Muscle layer of duodenum (tissue), 2 donors: ENCODE results near the gene SAPCD2.

Experiments
- H3K27ac ChIP-seq: one replicate; pipeline ENCODE4 v1.7.0; 2013; ENCODE audit warnings: mild to moderate bottlenecking, low read length
- H3K27me3 ChIP-seq: one replicate; pipeline ENCODE4 v1.7.0; 2013; ENCODE audit warnings: low read depth, mild to moderate bottlenecking, control low read depth, low read length
- H3K36me3 ChIP-seq, 2 donors: one replicate each; pipeline ENCODE4 v1.7.0; 2013; ENCODE audit warnings: low read length in 2 of 2, control low read depth in 1 of 2, mild to moderate bottlenecking in 1 of 2; ENCODE audit not compliant: insufficient read depth in 2 of 2, control insufficient read depth in 1 of 2
- H3K4me1 ChIP-seq, 2 donors: one replicate each; pipeline ENCODE4 v1.7.0; 2013; ENCODE audit warnings: low read length in 2 of 2, mild to moderate bottlenecking in 2 of 2, control low read depth in 1 of 2, moderate library complexity in 1 of 2; ENCODE audit not compliant: insufficient read depth in 2 of 2, control insufficient read depth in 1 of 2
- H3K4me3 ChIP-seq, 2 donors: one replicate each; pipeline ENCODE4 v1.7.0; 2013; ENCODE audit warnings: low read length in 2 of 2, low read depth in 1 of 2, mild to moderate bottlenecking in 1 of 2
- H3K9me3 ChIP-seq, 2 donors: one replicate each; pipeline ENCODE4 v1.7.0; 2013; ENCODE audit warnings: low read length in 2 of 2, control low read depth in 1 of 2, mild to moderate bottlenecking in 1 of 2; ENCODE audit not compliant: control insufficient read depth in 1 of 2
- donor health status: healthy.

SAPCD2 gene

DNA sequence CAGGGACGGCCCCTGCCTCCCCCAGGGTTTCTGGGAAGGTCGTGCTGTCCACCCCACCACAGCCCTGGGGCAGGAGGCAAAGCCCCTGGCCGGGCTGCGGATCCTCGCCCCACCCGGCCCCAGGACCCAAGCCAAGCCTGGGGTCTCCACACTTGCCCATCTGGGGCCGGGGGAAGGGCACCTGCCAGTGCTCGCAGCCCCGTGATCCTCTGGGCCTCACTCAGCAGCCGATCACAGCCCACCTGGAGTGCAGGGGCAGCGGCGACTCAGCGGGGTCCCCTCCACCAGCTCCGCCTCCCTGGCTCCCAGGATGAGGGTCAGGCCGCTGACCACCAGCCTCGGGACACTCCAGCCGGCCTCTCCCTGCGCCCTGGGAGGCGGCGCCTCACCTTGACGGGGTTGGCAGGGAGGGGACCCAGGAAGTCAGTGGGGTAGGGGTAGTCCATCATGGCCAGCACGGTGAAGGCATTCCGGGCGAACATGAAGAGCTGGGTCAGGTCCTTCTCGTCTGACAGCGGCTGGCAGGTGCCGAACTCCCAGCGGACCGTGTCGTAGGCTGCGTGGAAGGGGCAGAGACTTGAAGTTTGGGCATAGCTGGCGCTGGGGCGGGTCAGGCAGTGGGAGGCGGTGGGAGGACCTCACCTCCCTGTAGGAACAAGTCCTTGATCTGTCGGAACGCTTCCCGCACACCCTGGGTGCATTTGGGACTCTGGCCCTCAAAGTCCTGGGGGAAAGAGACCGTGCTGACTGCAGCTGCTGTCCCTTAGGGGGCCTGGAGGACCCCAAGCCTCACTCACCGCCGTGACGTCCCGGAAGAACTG, 42.4 kb upstream of the SAPCD2 start:
- H3K4me3 ChIP-seq, result no peak overlapping the region
- no peak overlapping the region for H3K27ac ChIP-seq
- no peaks in the 10 kb centered on the region for H3K9me3 ChIP-seq
- H3K27me3 ChIP-seq, result no peaks in the 10 kb centered on the region
- H3K36me3 ChIP-seq, result peaks cover 0 to 39% of the 10 kb centered on the region in 2 donors
- H3K4me1 ChIP-seq, result peaks cover 0 to 6% of the 10 kb centered on the region in 2 donors

DNA sequence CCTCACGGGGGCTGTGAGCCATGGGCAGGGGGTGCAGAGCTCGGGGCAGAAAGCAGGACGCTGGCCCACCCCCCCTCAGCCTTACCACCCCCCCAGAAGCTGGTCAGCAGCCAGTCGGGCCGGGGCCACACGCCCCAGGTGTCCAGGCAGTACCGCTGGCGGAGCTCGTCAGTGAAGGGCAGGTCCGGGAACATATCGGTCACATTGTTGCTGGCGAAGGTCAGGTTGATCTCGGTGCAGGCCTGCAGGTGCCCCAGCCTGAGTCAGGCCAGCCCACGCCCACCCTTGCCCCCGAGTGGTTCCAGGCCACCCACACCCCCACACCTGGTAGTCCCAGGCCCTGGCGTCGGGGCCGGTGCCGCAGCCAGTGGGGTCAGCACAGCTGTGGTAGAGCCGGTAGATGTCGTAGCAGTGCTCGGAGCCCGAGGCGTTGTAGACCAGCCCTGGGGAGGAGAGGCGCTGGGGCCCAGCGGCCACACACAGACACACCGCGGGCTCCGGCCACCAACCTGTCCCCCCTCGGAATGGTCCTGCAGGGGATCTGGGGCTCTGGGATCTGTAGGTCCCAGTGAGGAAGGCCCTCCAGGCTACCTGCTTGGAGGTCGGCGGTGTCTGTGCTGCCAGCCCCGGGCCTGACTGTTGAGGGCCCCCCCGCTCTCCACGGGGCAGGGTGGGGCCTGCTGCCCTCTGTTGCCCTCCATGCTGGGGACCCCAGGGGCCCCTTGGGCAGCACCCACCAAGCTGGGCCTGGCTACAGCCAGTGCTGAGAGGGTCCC, 41.6 kb upstream of the SAPCD2 start:
- Histone ChIP-seq H3K27ac (no peak overlapping the region), H3K9me3 (no peaks in the 10 kb centered on the region), H3K36me3 (peaks cover 0 to 47% of the 10 kb centered on the region in 2 donors), H3K4me3 (no peak overlapping the region), H3K4me1 (peaks cover 0 to 6% of the 10 kb centered on the region in 2 donors), H3K27me3 (no peaks in the 10 kb centered on the region)

DNA sequence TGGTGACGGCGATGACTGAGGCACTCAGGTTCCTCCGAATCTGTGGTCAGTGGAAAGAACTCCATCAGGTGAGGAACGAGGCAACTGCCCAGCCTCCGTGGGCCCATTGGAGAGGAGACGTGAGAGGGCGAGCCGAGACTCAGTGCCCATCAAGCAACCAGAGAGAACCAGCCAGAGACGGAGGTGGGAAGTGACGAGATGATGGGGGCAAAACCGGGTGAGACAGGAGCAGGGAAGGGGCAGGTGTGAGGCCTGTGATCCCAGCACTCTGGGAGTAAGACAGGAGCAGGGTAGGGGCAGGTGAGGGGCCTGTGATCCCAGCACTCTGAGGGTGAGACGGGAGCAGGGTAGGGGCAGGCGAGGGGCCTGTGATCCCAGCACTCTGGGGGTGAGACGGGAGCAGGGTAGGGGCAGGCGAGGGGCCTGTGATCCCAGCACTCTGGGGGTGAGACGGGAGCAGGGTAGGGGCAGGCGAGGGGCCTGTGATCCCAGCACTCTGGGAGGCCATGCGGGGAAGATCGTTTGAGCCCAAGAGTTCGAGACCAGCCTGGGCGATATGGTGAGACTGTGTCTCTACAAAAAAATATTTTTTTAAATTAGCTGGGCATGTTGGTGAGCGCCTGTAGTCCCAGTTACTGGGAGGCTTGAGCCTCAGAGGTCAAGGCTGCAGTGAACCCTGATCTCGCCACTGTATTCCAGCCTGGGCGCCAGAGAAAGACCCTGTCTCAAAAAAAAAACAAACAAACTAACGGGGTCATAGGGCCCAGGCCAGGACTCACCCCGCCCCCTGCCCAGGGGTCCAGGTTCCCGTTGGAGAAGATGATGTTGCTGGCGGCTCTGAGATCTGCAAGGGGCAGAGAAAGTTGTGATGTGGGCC, 40.8 kb upstream of the SAPCD2 start:
- Histone ChIP-seq H3K27me3 (no peaks in the 10 kb centered on the region), H3K4me1 (peaks cover 0 to 6% of the 10 kb centered on the region in 2 donors), H3K36me3 (peaks cover 0 to 55% of the 10 kb centered on the region in 2 donors), H3K27ac (no peak overlapping the region), H3K4me3 (no peak overlapping the region), H3K9me3 (no peaks in the 10 kb centered on the region)

DNA sequence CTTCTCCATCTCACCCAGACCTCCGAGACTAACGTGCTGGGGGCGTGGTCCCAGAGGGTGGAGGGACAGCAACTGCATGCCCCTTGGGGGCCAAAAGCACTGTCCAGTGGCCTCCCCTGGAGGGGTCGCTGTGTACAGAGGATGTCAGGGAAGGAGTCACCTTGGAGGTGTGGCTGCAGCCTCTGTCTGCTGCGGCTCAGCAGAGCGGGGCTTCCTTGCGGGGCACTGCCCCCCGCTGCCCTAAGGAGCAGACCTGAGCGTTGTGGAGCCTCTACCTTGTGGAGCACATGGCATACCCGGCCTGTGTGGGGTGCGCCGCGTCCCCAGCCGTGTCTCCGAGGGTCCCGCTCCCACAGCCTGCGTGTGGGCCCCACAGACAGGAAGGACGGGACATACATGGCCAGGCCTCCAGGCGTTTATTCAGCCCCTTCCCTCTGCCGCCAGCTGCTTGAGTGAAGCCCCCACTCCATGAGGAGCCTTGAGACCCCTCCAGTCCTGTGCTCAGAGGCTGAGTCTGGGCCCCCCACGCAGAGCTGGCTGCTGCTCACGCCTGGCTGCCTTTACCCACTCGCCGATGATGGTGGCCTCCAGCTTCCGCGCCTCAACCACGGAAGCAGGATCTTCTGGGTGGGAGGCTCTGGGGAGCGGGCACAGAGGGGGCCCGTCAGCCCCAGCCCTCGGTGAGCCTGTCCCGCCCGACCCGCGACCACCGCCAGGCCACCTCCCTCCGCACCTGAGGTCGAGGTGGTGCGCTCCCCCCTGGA, 40.0 kb upstream of the SAPCD2 start:
- Histone ChIP-seq H3K27me3 (no peaks in the 10 kb centered on the region), H3K4me3 (no peak overlapping the region), H3K9me3 (no peaks in the 10 kb centered on the region), H3K27ac (no peak overlapping the region), H3K4me1 (peaks cover 0 to 6% of the 10 kb centered on the region in 2 donors), H3K36me3 (peaks cover 0 to 63% of the 10 kb centered on the region in 2 donors)

DNA sequence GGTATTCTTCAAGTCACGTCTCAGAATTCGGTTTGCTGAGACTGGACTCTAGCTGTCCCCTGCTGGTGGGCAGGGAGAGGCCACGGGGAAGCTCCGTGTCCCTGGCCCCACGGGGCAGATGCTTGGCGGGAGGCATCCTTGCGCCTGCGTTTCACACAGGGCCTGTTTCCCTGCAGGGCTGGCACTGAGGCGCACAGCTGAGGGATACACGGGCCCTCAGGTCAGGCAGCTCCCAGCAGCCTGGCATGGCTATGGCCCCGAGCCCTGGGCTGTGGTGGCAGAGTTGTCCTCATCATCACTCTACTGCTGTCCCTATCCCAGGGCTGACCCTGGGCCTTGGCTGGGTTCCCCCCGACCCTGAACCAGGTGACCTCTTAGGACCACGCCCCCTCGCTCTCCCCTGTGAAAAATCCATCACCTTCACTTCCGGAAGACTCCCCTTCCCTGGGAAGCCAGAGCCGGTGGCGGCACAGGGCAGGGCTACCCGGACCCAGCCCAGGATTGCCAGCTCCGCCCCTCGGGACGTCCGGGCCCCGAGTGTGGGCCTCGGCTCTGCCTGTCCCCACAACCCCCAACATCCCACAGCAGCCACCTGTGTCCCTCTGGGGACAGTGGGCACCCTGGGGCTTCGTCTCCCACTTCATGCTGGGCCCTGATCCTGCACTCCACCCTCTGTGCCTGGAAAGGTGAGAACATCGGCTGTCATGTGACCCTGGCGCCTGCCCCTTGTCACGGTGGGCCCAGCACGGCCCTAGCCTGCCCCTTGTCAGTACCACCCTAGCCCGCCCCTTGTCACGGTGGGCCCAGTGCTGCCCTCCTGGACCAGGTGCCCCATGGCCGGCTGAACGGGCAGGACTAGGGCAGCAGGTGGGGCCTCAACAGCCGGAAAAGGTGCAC, 39.1 kb upstream of the SAPCD2 start:
- no peak overlapping the region for H3K27ac ChIP-seq
- H3K36me3 ChIP-seq, result peaks cover 0 to 68% of the 10 kb centered on the region in 2 donors

DNA sequence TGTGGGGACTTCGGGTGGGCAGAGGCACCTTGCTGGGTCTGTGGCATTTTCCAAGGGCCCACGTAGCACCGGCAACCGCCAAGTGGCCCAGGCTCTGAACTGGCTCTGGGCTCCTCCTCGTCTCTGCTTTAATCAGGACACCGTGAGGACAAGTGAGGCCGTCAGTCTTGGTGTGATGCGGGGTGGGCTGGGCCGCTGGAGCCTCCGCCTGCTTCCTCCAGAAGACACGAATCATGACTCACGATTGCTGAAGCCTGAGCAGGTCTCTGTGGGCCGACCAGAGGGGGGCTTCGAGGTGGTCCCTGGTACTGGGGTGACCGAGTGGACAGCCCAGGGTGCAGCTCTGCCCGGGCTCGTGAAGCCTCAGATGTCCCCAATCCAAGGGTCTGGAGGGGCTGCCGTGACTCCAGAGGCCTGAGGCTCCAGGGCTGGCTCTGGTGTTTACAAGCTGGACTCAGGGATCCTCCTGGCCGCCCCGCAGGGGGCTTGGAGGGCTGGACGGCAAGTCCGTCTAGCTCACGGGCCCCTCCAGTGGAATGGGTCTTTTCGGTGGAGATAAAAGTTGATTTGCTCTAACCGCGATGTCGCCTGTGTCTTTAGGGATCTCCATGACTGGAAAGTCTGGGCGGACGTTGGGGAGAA, 38.4 kb upstream of the SAPCD2 start:
- peaks cover 3 to 74% of the 10 kb centered on the region in 2 donors for H3K36me3 ChIP-seq
- no peaks in the 10 kb centered on the region for H3K27me3 ChIP-seq
- H3K9me3 ChIP-seq, result no peaks in the 10 kb centered on the region
- no peak overlapping the region for H3K27ac ChIP-seq
- H3K4me3 ChIP-seq, result no peak overlapping the region
- H3K4me1 ChIP-seq, result no peaks in the 10 kb centered on the region

More for the DNA sequence above, 39.1 kb upstream of the SAPCD2 start:
- Histone ChIP-seq H3K4me3 (no peak overlapping the region), H3K9me3 (no peaks in the 10 kb centered on the region), H3K4me1 (no peaks in the 10 kb centered on the region), H3K27me3 (no peaks in the 10 kb centered on the region)

DNA sequence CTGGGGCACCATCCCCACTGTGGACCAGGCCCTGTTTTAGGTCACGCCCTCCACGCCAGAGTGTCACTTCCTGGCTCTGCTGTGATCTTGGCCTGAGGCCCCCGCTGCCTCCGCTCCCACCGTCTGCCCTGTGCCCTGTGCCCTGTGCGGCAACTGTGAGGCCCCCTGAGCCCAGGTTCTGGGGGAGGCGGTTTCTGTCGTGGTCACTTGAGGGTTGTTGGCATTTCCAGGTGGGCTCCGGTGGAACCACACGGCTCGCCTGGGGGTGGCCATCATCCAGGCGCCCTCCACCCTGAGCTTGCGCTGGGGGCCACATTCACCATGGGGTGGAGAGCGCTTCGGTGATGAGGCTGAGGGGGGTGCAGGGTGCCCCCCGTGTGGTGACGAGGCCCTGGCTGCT, 37.6 kb upstream of the SAPCD2 start:
- Histone ChIP-seq H3K27me3 (no peaks in the 10 kb centered on the region), H3K4me3 (no peak overlapping the region), H3K9me3 (no peaks in the 10 kb centered on the region)

DNA sequence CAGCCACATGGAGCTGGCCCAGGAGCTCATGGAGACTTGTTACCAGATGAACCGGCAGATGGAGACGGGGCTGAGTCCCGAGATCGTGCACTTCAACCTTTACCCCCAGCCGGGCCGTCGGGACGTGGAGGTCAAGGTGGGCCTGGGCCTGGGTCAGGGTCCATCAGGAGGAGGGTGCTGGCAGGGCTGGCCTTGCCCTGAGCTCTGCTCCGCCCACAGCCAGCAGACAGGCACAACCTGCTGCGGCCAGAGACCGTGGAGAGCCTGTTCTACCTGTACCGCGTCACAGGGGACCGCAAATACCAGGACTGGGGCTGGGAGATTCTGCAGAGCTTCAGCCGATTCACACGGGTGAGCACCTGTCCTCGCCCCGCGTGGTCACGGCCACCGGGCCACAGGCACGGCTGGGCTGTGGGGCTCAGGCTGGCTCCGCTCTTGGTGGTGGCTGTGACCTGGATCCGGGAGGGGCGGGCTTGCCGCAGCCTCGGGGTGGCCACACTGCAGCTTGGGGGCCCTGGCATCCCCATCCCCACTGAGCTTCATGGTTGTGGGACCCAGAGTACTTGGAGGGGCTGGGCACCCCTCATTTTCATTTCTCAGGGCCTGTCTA, 37.1 kb upstream of the SAPCD2 start:
- no peaks in the 10 kb centered on the region for H3K27me3 ChIP-seq
- H3K4me3 ChIP-seq, result no peak overlapping the region
- no peaks in the 10 kb centered on the region for H3K9me3 ChIP-seq
- no peak overlapping the region for H3K27ac ChIP-seq
- H3K36me3 ChIP-seq, result peaks cover 13 to 86% of the 10 kb centered on the region in 2 donors
- no peaks in the 10 kb centered on the region for H3K4me1 ChIP-seq

More for the DNA sequence above, 37.6 kb upstream of the SAPCD2 start:
- Histone ChIP-seq H3K36me3 (peaks cover 10 to 81% of the 10 kb centered on the region in 2 donors), H3K4me1 (no peaks in the 10 kb centered on the region), H3K27ac (no peak overlapping the region)

DNA sequence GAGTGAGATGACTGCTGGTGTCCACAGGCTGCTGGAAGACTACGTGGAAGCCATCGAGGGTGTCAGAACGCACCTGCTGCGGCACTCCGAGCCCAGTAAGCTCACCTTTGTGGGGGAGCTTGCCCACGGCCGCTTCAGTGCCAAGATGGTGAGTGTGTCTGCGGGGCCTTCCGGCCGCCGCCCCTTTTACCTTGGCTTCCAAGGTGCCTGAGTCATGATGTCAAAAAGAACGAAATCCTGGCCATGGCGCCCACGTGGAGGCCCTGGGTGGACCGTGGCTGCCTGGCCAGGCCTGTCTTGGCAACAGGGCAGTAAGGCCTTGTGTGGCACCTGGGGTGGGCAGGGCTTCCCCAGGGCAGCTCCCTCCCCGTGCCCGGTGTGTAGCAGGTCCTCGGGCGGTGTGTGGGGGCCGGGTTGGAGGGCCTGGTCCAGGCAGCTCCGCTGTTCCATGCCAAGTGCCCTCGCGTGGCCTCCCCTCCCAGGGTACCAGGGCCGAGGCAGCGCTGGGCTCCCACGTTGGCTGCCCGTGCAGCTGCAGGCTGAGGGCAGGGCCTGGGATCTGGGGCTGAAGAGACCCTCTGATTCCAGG, 36.4 kb upstream of the SAPCD2 start:
- Histone ChIP-seq H3K36me3 (peaks cover 20 to 88% of the 10 kb centered on the region in 2 donors), H3K4me1 (no peaks in the 10 kb centered on the region)

More for the DNA sequence above, 36.4 kb upstream of the SAPCD2 start:
- H3K4me3 ChIP-seq, result no peak overlapping the region
- no peak overlapping the region for H3K27ac ChIP-seq
- H3K27me3 ChIP-seq, result no peaks in the 10 kb centered on the region
- H3K9me3 ChIP-seq, result no peaks in the 10 kb centered on the region
